HG02885 (cell line): Measurements from ENCODE around the gene VAX1.

Source experiments
- ATAC-seq: cut with Tn5 transposase; IDR thresholded peaks from one replicate; pipeline ENCODE4 v1.9.1; 2021; ENCODE audit warnings: mild to moderate bottlenecking; ENCODE audit not compliant: unreplicated experiment, poor library complexity

Gene VAX1

DNA sequence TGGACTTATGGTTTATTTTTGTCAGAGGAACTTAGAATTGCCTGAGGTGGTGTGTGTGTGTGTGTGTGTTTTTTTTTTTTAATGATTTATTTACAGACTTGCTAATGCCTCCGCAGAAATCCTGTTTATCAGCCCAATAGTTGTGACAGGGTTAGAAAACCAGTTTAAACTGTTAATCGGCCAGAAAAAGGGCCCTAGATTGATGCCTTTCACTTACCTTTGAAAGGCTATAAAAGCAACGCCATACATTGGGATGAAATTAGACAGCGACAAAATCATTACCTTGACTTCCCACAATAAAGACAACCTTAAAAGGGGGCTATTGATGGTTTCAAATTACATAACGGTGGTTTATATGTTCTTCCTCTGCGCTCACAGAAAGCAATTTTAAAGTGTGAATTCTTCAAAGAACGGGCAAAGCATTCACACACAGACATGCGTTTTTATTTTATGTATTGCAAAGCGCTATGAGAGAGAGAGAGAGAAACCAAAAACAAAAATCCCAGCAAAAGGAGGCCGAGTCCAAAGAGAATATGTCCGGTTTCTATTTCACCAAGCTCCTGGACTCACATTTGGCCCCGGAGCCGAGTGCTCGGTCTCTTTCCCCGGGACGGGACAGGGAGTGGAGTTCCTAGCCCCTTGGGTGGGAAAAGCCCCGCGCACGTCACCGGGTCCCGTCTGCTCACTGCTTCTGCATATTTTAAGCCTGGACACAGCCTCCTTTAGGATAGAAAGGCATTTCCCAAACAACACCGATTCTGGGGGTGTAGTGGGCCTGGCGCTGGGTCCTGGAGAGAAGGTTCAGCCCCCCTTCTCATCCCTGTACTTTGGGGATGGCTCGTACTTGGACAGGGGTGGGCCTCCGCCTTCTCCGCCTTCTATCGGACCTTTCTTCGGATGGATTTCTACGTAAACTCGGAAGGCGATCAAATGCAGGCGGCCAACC lies 26.8 kb upstream of the VAX1 start:
- ATAC-seq, result no peak

DNA sequence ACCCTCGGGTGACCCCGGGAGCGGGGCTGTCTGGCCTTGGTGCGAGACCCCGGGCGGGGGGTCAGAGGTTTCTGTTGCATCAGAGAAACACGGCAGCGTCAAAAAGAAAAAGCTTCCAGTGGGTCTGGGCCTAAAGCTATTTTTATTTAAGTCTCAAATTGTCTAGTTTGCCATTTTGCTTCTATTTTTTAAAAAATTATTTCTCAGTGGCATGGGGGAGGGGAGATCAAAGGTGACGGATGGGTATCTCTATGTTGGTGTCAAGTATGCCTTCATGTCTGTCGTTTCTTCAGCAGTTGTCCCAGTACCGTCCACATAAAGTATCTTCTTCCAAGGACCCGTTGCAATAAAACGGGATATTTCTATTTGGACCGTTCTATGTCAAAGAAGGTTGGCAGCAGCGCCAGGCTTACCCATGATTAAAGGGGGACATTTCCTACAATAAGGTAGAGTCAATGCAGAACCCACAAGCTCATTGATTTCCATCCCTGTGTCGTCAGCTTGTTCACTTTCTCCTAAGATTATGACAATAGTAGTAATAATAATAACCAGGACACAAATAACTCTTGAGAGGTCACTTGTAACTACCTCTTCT lies 26.0 kb upstream of the VAX1 start:
- ATAC-seq, result no peak

DNA sequence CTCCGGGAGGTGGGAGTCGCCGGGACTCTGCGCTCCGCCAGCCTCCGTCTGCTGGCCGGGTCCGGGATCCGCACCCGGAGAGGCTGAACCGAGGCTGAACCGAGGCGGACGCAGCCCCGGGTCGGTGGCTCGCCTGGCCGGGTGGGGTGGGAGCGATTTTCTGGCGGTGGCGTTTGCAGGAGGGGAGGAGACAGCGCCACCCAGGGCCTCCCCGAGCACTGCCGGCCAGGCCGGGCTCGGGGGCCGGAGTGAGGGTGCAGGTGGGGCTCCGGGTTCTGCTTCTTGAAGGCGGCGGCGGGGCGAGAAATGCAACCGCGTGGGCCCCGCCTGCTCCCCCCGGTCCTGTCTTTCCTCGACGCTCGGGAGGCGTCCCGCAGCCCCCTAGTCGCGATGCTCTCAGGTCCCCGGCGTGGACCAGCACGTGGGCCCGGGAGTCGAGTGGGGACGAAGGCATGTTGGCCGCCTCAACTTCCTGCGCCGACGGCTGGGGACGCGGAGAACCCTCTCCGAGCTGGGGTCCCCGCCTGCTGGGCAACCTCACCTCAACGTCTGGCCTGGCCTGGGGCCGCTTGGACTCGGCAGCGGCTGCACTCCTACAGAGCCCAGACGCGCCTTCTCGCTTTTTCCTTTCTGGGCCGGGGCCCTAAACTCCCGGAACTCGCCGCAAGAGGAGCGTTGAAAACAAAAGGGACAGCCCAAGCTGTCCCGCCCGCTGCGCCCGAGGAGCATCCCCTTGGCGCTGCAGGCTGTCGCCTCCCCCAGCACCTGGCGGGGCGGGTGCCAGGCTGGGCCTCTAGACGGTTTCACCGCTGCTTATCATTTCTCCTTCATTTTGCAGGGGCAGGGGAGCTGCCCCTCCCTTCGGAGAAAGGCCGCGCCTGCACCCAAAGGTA lies 25.2 kb upstream of the VAX1 start:
- ATAC-seq, result no peak

DNA sequence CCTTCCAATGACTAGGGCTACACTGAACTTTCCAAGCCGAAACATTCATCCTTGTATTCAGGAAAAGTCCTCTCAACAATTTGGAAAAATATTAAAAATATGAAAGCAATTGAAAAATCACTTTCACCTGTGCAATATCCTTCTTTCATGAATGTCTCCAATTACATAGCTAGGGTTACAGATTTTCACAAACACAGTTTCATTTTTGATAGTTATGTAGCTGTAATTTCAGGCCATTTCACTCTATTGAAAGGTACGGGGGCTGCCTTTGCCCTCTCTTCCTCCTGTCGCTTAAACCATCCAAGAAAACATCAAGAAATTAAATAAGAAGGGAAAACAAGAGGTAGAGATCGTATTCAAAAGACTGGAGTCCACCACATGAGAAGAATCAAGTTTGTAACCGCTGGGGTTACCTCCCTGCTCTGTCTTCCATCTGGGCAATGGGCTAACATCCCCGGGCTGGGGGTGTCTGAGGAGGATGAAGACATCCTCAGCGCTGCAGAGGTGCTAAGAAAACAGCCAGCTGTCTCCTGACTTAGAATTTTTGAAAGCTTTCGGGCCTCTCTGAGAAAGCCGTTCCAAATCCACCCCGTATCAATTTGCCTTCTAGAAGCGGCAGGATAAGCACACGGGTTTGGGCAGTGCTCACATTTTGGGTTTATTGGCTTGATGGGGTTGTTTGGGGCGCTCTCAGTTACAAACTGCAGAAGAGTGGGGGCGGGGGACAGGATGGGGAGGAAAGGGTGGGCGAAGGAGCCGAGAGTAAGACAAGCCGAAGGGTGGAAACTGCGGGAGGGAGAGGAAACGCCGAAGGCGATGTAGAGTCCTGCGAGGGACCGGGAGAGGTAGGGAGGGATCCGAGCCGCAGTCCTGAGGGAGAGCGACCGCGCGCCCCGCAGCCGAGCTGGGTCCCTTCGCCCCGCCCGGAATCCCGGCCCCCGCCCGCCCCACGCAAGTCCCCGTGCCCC lies 24.3 kb upstream of the VAX1 start:
- no peak for ATAC-seq

DNA sequence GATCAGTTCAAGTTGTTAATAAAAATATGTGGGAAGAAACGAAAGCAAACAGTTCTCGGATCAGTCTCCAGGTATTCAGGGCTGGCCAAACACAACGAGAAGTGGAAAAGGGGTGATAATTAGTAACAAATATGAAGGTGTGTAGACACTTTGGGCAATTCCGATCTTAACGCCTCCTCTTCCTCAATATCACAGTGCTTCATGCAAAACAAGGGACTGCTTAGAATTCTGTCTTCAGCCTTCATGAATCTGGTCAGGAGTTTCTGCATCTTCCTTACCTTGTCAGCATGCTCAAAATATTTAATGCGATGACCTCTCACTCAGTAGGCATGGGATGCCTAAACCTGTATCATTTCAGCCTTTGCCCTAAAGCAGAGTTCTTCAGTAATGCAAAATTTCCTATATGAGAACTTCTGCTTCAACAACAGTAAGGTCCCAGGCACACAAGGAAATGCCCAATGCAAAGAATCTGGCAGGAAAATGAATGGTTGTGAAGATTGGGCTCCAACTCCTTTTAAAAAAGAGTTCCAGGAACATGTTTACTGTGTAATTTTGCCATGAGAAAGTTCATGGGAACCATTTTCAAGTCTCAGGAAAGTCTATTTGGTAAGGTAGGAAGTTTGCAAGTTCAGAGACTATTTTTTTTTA lies 23.4 kb upstream of the VAX1 start:
- ATAC-seq, result no peak

DNA sequence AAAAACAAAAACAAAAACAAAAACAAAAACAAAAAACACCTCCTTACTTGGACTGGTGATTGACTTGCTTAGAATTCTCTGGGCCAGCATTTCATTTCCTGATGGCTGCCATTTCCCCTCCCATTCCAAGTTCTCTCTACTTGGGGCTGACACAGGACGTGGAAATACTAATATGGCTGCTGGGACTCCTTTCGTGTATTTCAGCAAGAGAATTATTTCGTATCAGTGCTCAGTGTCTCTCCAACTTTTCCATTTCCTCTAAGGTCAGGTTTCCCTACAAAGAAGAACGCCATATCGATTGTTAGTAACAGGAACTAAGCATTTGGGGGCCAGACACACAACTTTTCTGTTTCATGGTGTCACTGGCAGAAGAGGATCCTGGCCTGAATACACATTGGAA lies 22.5 kb upstream of the VAX1 start:
- ATAC-seq, result no peak

DNA sequence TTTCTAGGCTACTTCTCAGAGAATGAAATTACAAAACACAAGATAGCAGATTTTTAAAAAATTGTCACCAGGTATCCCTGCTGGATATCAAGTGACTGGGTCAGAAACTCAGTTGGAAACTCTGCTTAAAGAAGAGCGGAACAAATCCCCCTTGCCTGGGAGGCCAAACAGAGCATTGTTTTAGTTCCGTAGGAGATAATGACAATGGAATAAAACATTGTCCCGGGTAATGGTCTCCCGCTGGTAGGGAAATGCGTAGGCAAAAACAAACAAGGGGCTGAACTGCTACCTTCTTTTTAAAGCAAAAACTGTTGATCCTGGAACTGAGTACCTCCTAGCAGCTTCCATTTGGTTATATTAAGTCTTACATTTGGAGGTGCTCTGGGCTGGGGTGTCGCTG lies 21.3 kb upstream of the VAX1 start:
- no peak for ATAC-seq

DNA sequence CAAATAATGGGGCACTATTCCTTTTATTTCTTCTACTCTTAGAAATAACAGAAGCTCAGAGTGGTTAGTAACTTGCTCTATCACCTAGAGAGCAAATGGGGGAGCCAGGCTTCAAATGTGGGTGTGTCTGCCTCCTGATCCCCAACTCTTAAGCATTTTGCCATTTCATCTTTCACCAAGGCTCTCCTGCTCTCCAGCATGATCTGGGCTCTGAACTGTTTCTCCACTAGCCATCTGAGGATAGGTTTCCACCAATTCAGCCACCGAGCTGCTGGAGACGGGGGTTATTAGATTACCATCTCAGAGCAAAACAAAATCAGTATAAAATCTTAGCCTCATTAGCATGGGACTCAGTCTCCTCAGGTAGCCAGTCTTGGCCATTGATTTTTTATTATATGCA lies 20.2 kb upstream of the VAX1 start:
- no peak for ATAC-seq

DNA sequence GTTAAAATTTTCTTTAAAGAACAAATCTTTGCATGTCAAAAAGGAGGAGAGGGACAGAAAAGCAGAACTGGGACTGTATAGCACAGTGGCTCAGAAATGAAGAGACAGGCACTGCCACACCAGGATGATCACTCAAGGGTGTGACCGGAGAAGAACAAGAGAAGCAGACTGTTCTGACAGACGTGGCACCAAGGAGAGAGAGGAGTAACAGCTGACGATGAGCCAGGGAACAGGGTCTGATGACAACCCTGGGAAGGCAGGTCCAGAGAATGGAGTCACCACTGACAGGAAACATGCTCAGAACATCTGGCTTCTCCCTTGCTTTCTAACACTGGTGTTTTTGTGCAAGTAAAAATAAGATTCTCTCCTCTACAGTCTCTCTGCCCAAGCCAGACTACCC lies 14.6 kb upstream of the VAX1 start:
- ATAC-seq, result no peak

DNA sequence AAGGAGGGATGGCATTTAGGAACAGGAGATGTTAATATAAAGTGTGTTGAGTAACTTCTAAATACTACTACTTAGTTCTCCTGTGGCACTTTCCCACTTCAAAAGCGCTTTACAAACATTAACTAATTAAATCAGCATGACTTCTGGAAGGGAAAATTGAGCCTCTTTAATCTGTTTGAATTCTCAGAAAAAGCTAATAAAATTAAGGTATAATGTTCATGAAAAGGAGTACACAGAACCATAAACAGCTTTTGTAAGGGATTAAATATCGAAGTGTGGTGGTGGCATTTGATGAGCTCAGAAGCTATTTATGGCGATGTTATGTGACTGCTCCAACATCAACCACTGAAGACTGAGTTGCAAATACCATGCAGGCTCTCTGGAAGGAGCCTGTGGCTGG lies 10.2 kb upstream of the VAX1 start:
- no peak for ATAC-seq

DNA sequence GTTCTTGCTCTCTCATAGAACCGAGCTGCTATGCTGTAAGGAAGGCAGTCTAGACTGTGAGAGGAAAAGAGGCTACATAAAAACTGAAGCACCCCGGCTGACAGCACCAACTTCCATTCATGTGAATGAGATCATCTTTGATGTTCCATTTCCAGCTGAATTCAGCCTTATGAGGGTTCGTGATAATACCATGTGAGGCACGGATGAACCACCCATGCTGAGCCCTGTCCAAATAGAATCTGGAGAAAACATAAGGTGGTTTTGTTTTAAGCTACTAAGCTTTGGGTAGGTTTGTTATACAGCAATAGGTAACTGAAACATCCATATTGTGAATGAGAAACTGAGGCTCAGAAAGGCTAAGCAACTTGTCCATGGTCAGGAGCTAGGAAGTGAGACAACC lies 6.9 kb upstream of the VAX1 start:
- no peak for ATAC-seq

DNA sequence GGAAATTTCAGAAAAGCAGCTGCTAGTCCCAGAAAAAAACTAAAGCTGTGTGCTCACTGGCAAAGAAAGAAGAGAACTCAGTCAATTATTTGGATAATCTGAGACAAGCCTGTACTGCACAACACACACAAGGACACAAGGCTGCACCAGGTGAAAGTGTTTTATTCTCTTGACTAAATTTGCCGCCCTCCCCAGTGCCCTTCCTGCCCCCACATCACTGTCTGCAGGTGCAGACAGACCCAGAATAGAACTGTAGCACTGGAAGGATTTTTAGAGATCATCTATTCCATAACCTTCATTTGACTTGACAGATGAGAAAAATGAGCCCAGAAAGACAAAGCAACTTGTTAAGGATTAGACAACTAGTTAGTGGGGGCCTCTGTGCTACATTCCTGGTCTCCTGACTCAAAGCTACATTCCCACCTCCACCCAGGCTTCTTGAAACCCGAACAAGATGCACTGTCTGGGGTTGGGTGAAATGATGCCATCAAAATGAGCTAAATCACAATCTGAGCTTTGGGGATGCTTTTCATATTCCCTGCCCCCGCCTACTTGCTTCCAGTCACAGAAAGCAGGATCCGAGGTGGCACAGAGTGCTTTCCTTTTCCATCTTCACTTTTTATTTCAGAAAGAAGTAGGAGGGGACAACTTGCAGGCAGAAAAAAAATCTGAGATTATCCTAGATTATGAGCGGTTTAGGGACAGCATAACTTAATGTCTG lies 5.2 kb upstream of the VAX1 start:
- no peak for ATAC-seq

DNA sequence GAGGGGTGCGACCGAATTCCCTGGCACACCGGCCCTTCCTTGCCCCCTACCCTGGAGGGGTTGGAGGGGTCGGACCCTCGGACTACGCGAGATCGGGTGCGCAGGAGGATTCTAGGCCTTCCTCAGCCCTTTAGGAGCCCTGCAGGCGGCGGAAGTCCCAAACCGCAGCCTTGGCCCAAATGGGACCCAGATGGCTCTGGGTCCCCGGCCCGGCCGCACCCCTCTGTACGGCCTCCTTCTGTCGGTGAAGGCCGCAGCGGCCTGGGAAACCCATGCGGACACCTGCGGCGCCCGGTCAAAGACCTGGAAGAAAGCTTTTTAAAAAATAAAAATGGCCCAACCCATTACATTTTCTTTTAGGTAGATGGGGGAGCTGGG lies 2.4 kb upstream of the VAX1 start:
- ATAC-seq, result no peak

DNA sequence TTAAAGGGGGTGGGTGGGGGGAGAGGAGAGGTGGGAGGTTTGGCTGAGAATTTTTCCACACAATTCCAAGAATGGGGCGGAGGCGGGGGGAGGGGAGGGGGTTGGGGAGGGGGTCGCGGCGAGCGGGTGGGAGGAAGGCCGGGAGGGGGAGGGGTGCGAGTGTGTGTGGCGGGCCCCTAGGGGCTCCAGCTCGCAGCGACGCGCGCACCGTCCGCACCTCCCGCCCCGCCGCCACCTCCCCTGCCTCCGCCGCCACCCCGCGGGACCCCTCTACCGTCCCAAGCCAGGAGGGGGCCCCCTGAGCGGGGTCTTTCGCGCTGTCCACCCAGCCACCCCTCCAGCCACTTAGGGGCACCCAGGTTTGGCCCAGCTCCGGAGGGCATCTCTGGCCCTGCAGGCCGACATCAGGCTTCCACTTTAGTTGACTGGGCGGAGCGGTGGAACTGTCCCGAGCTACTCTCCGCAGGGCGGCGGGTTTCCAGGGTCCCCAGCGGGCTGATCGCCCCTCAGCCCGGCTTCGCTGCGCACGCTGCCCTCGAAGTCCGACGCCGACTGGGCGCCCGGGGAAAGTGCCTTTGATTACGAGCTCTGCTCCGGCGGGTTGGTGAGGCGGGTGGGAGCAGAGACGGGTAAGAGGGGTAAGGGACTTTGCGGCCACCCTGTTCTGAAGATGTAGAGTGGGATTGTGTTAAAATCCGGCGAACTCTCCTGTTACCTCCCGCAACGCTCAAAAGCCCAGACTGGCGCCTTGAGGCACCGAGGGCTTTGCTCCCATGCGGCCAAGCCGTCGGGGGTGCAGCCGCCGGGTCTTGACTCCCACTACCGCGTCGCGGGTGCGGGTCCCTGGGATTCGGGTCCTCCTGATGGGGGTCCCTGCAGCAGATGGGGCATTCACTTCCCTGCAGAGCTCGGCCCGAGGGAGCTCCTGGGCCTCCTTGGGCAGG lies 1.8 kb upstream of the VAX1 start:
- no peak for ATAC-seq

DNA sequence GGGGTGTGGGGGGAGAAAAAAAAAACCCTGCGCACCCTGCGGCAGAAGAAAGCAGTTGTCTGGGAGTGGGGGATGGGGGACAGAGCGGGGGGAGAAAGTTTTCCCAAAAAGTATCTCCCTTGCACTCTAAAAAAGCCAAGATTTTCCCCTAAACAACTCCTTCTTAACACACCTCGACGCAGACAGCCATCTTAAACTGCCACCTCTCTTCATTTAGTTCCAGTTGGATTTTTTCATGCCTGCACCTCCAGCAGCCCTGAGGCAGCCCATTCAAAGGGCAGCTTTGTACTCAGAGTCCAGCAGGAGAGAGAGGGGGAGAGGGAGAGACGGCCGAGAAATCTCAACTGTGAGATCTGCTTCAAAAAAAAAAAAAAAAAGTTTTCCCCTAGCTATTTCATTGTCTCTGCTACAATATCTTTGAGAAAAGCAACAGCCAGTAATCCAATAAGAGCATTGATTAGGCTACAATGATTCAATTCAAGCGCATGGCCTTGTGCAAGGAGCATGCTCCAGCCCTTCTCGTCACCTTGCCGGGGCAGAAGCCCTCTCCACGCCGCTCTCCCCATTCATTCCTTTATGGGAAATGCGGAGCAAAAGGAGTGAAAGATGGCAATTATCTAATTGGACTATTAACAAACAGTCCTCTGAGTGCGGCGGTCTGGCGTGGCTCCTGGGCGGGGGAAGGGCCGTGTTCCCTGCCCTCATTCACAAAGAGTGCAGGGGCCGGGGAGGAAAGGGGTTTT lies 939 bp upstream of the VAX1 start:
- ATAC-seq, result no peak

DNA sequence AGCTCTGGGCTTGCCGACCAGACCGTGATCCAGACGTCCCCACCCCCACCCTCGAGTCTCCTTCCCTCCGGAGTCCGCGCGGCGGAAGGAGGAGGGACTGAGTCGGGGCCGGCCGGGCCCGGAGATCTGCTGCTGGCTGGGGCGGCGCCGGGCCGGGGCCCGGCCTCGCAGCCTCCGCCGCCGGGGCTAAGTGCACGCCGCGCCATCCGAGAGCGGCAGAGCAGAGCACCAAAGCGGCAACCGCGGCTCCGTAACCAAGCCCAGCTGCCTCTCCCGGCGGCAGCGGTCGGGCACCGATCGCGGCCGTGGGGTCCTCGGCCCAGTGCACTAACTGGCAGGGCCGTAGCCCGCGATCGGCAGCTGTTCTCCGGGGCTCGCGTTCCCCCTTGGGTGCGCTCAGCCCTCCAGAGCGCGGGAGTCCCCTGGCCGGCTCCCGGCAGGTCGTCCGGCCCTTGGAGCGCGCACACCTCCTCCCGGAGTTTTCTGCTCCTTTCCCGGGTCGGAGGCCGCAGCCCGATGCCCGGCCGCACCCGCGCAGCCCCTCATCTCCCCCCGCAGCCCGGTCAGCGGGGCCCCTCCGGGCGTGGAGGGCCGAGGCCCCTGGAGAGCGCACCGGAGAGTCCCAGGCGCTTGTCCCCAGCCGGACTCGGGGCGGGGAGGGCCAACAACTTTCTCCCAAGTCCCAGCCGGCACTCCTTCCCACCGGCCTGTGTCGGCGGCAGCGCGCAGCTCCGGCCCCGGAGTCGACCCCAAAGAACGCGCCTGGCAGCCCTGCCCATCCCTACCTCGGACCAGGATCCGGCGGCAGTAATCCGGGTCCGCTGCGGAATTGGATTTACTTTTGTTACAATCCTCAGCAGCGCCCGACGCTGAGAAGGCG lies 799 bp downstream of the VAX1 start:
- ATAC-seq, result no peak
